Karpas-422 (cell line): ENCODE data around the gene AVPR2. TPM values are rescaled to one million over a fixed set of nuclear protein-coding genes. Genes with fewer than 3 reads are reported as not detected.

Source experiments
- DNase-seq: peaks from one replicate; pipeline ENCODE4 v3.0.0-alpha.2; 2015
- H2AFZ ChIP-seq: fragments of 200-600 bp; sonication (generic); 2 replicates; pipeline ENCODE4 v1.6.1; 2014; ENCODE audit warnings: antibody characterized with exemption, low read length, mixed read lengths
- H3K27ac ChIP-seq: fragments of 200-600 bp; sonication (generic); 2 replicates; pipeline ENCODE4 v1.5.1; 2014; ENCODE audit warnings: mild to moderate bottlenecking, low read length, moderate library complexity
- H3K27me3 ChIP-seq: fragments of 200-600 bp; sonication (generic); 2 replicates; pipeline ENCODE4 v1.6.1; 2014; ENCODE audit warnings: low read length, mixed read lengths
- H3K36me3 ChIP-seq: fragments of 200-600 bp; sonication (generic); 2 replicates; pipeline ENCODE4 v1.6.1; 2014; ENCODE audit warnings: low read length, mixed read lengths; ENCODE audit not compliant: insufficient read depth
- H3K4me1 ChIP-seq: fragments of 200-600 bp; sonication (generic); 2 replicates; pipeline ENCODE4 v1.6.1; 2014; ENCODE audit warnings: mild to moderate bottlenecking, low read length, mixed read lengths
- H3K4me2 ChIP-seq: fragments of 200-600 bp; sonication (generic); 2 replicates; pipeline ENCODE4 v1.6.1; 2014; ENCODE audit warnings: low read length, low read depth, mild to moderate bottlenecking; ENCODE audit not compliant: poor library complexity, severe bottlenecking
- H3K4me3 ChIP-seq: fragments of 200-600 bp; sonication (generic); 2 replicates; pipeline ENCODE4 v1.5.1; 2014; ENCODE audit warnings: mild to moderate bottlenecking, antibody characterized with exemption, low read length, mixed read lengths
- H3K79me2 ChIP-seq: fragments of 200-600 bp; sonication (generic); 2 replicates; pipeline ENCODE4 v1.6.1; 2014; ENCODE audit warnings: mild to moderate bottlenecking, low read length, mixed read lengths
- H3K9ac ChIP-seq: fragments of 200-600 bp; sonication (generic); 2 replicates; pipeline ENCODE4 v1.6.0; 2014; ENCODE audit warnings: low read length
- H3K9me2 ChIP-seq: fragments of 200-600 bp; sonication (generic), shearing (Covaris generic); replicated peaks from 2 replicates; pipeline ENCODE4 v1.6.0; 2014; ENCODE audit warnings: mild to moderate bottlenecking, low read length, moderate library complexity; ENCODE audit not compliant: insufficient read depth
- H3K9me3 ChIP-seq: fragments of 300-700, 200-600 bp; sonication (generic); 2 replicates; pipeline ENCODE4 v1.6.1; 2014; ENCODE audit warnings: low read length, mixed read lengths
- H4K20me1 ChIP-seq: fragments of 200-600 bp; sonication (generic); 2 replicates; pipeline ENCODE4 v1.6.1; 2014; ENCODE audit warnings: mild to moderate bottlenecking, antibody characterized with exemption, low read length, low read depth; ENCODE audit not compliant: insufficient read depth
- total RNA-seq: library from RNA; depleted of rRNA; stranded (reverse); fragments of >200 nt; shearing (Covaris generic); gene quantifications from 2 replicates; pipeline ENCODE4 v1.2.3, GENCODE V29; 2014; ENCODE audit warnings: low replicate concordance

The AVPR2 gene
- total RNA-seq, 1 experiment from 2014 or later, result not detected

GRCh38 chrX:153864101-153864500, 40.4 kb upstream of the AVPR2 start:
- Histone ChIP-seq H3K4me2 (no peak overlapping the region), H3K4me1 (no peaks in the 10 kb centered on the region), H3K9me3 (no peaks in the 10 kb centered on the region), H4K20me1 (no peaks in the 10 kb centered on the region), H3K79me2 (no peaks in the 10 kb centered on the region), H3K27ac (no peak overlapping the region), H3K9me2 (no peaks in the 10 kb centered on the region), H3K36me3 (no peaks in the 10 kb centered on the region), H2AFZ (no peak overlapping the region), H3K27me3 (no peaks in the 10 kb centered on the region), H3K9ac (no peak overlapping the region), H3K4me3 (no peak overlapping the region)
- no peak for DNase-seq

- Histone ChIP-seq H2AFZ (no peak overlapping the region), H3K27ac (no peak overlapping the region), H3K27me3 (no peaks in the 10 kb centered on the region), H3K36me3 (no peaks in the 10 kb centered on the region), H3K4me2 (no peak overlapping the region), H3K4me3 (no peak overlapping the region), H3K9me3 (no peaks in the 10 kb centered on the region), H3K9me2 (no peaks in the 10 kb centered on the region), H3K4me1 (no peaks in the 10 kb centered on the region), H3K79me2 (no peaks in the 10 kb centered on the region), H3K9ac (no peak overlapping the region), H4K20me1 (no peaks in the 10 kb centered on the region)
- no peak for DNase-seq
Measured at GRCh38 chrX:153864561-153865320, 39.7 kb upstream of the AVPR2 start.

- Histone ChIP-seq H3K4me2 (no peak overlapping the region), H3K9me3 (no peaks in the 10 kb centered on the region), H2AFZ (no peak overlapping the region), H3K27me3 (no peaks in the 10 kb centered on the region), H3K4me3 (no peak overlapping the region), H3K9ac (no peak overlapping the region), H3K9me2 (no peaks in the 10 kb centered on the region), H3K4me1 (no peaks in the 10 kb centered on the region), H3K79me2 (no peaks in the 10 kb centered on the region), H4K20me1 (no peaks in the 10 kb centered on the region), H3K36me3 (no peaks in the 10 kb centered on the region), H3K27ac (no peak overlapping the region)
- no peak for DNase-seq
Measured at GRCh38 chrX:153865321-153865580, 39.2 kb upstream of the AVPR2 start.

GRCh38 chrX:153865685-153866084, 38.8 kb upstream of the AVPR2 start:
- Histone ChIP-seq H3K27me3 (no peaks in the 10 kb centered on the region), H3K9me3 (no peaks in the 10 kb centered on the region), H3K4me3 (no peak overlapping the region), H3K79me2 (no peaks in the 10 kb centered on the region), H3K9me2 (no peaks in the 10 kb centered on the region), H3K27ac (no peak overlapping the region), H3K4me1 (no peaks in the 10 kb centered on the region), H3K9ac (no peak overlapping the region), H3K4me2 (no peak overlapping the region), H2AFZ (no peak overlapping the region), H3K36me3 (no peaks in the 10 kb centered on the region), H4K20me1 (no peaks in the 10 kb centered on the region)
- DNase-seq, result no peak

GRCh38 chrX:153866302-153867019, 38.0 kb upstream of the AVPR2 start:
- Histone ChIP-seq H3K4me1 (no peaks in the 10 kb centered on the region), H3K9me3 (no peaks in the 10 kb centered on the region), H3K4me2 (no peak overlapping the region), H3K27ac (no peak overlapping the region), H2AFZ (no peak overlapping the region), H3K9ac (no peak overlapping the region), H3K36me3 (no peaks in the 10 kb centered on the region), H3K79me2 (no peaks in the 10 kb centered on the region), H3K4me3 (no peak overlapping the region), H3K27me3 (no peaks in the 10 kb centered on the region), H3K9me2 (no peaks in the 10 kb centered on the region), H4K20me1 (no peaks in the 10 kb centered on the region)
- DNase-seq, result no peak

GRCh38 chrX:153867139-153867538, 37.3 kb upstream of the AVPR2 start:
- no peak overlapping the region for H3K4me3 ChIP-seq
- no peaks in the 10 kb centered on the region for H3K27me3 ChIP-seq
- H3K9ac ChIP-seq, result no peak overlapping the region
- H3K79me2 ChIP-seq, result no peaks in the 10 kb centered on the region
- no peak overlapping the region for H3K27ac ChIP-seq
- no peak for DNase-seq
- no peaks in the 10 kb centered on the region for H3K36me3 ChIP-seq
- no peak overlapping the region for H3K4me2 ChIP-seq
- H3K9me2 ChIP-seq, result no peaks in the 10 kb centered on the region
- no peaks in the 10 kb centered on the region for H3K9me3 ChIP-seq
- no peaks in the 10 kb centered on the region for H4K20me1 ChIP-seq
- no peak overlapping the region for H2AFZ ChIP-seq
- no peaks in the 10 kb centered on the region for H3K4me1 ChIP-seq

GRCh38 chrX:153867671-153868070, 36.8 kb upstream of the AVPR2 start:
- Histone ChIP-seq H3K9me2 (no peaks in the 10 kb centered on the region), H3K36me3 (no peaks in the 10 kb centered on the region), H2AFZ (no peak overlapping the region), H3K4me2 (no peak overlapping the region), H3K9ac (no peak overlapping the region), H3K79me2 (no peaks in the 10 kb centered on the region), H3K4me1 (no peaks in the 10 kb centered on the region), H3K9me3 (no peaks in the 10 kb centered on the region), H3K27ac (no peak overlapping the region), H3K4me3 (no peak overlapping the region), H4K20me1 (no peaks in the 10 kb centered on the region), H3K27me3 (no peaks in the 10 kb centered on the region)
- no peak for DNase-seq

GRCh38 chrX:153868576-153869472, 35.6 kb upstream of the AVPR2 start:
- no peaks in the 10 kb centered on the region for H3K36me3 ChIP-seq
- H4K20me1 ChIP-seq, result no peaks in the 10 kb centered on the region
- no peaks in the 10 kb centered on the region for H3K9me3 ChIP-seq
- no peaks in the 10 kb centered on the region for H3K79me2 ChIP-seq
- DNase-seq, result no peak
- no peak overlapping the region for H3K4me2 ChIP-seq
- H3K27ac ChIP-seq, result no peak overlapping the region
- H3K9me2 ChIP-seq, result no peaks in the 10 kb centered on the region
- H3K4me3 ChIP-seq, result no peak overlapping the region
- H3K4me1 ChIP-seq, result no peaks in the 10 kb centered on the region
- H3K9ac ChIP-seq, result no peak overlapping the region
- no peaks in the 10 kb centered on the region for H3K27me3 ChIP-seq
- no peak overlapping the region for H2AFZ ChIP-seq
